ENCODE measurements around the gene IFITM5. TPM values are rescaled to one million over a fixed set of nuclear protein-coding genes. Genes with fewer than 3 reads are reported as not detected.
A peak's percentile ranks its signal among the peaks of the same experiment; 100 is the strongest.

IFITM5 gene
- total and polyA plus RNA-seq, 8 donors = 0.73 TPM; not detected in 7

- peaks cover 0 to 18% (median 8%) of the 10 kb centered on the region in 4 donors for H3K4me1 ChIP-seq
- 62 to 85% (median 80%) methylated on average over 4 to 5 of the region's 5 CpGs for WGBS, 5 donors
- H3K9me3 ChIP-seq = no peaks in the 10 kb centered on the region
- H3K36me3 ChIP-seq = no peaks in the 10 kb centered on the region
- no peak overlapping the region for H3K27ac ChIP-seq
- no peaks in the 10 kb centered on the region for H3K27me3 ChIP-seq
- TF ChIP-seq POLR2A (IDR thresholded peaks at IDR 0.05) = no peak
- no peak for TF ChIP-seq POLR2AphosphoS5 (IDR thresholded peaks at IDR 0.05)
- TF ChIP-seq CTCF (IDR thresholded peaks at IDR 0.05) = no peak
- no peak for TF ChIP-seq EP300 (IDR thresholded peaks at IDR 0.05)
- no peak for DNase-seq
- intact Hi-C loops (cut with DNase I; ENCODE audit: low total_unique reads) = no loop called here
- no peak overlapping the region for H3K4me3 ChIP-seq
Measured at GRCh38 chr11:340539-341512, 41.5 kb upstream of the IFITM5 start.

- DNase-seq = no peak
- Histone ChIP-seq H3K9me3 (no peaks in the 10 kb centered on the region), H3K27me3 (no peaks in the 10 kb centered on the region), H3K4me1 (peaks cover 0 to 24% (median 9%) of the 10 kb centered on the region in 4 donors), H3K4me3 (no peak overlapping the region), H3K36me3 (no peaks in the 10 kb centered on the region), H3K27ac (no peak overlapping the region)
- 93 to 98% (median 96%) methylated on average over 2 of the region's 2 CpGs for WGBS, 5 donors
- TF ChIP-seq POLR2A (IDR thresholded peaks at IDR 0.05) (no peak), EP300 (IDR thresholded peaks at IDR 0.05) (no peak), POLR2AphosphoS5 (IDR thresholded peaks at IDR 0.05) (no peak), CTCF (IDR thresholded peaks at IDR 0.05) (no peak)
- intact Hi-C loops (cut with DNase I; ENCODE audit: low total_unique reads) = no loop called here
Measured at GRCh38 chr11:339963-340362, 40.6 kb upstream of the IFITM5 start.

DNA sequence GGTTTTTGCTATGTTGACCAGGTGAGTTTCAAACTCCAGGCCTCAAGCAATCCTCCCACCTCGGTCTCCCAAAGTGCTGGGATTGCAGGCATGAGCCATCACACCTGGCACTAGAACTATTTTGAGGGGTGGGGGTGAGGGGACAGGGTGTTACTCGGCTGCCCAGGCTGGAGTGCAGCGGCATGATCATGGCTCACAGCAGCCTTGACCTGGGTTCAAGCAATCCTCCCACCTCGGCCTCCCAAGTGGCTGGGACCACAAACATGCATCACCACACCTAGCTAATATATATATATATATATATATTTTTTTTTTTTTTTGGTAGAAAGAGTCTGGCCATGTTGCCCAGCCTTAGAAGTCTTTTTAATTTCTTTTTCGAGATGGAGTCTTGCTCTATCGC lies 38.4 kb upstream of the IFITM5 start:
- DNase-seq = no peak
- intact Hi-C loops (cut with DNase I; ENCODE audit: low total_unique reads) = no loop called here
- no peak for TF ChIP-seq EP300 (IDR thresholded peaks at IDR 0.05)
- no peak for TF ChIP-seq POLR2A (IDR thresholded peaks at IDR 0.05)
- no peak for TF ChIP-seq CTCF (IDR thresholded peaks at IDR 0.05)
- TF ChIP-seq POLR2AphosphoS5 (IDR thresholded peaks at IDR 0.05) = no peak
- Histone ChIP-seq H3K4me3 (no peak overlapping the region), H3K4me1 (peaks cover 0 to 29% (median 9%) of the 10 kb centered on the region in 4 donors), H3K36me3 (no peaks in the 10 kb centered on the region), H3K9me3 (no peaks in the 10 kb centered on the region), H3K27me3 (no peaks in the 10 kb centered on the region), H3K27ac (no peak overlapping the region)
- WGBS, 5 donors = 86 to 95% (median 93%) methylated on average over 6 of the region's 6 CpGs

DNA sequence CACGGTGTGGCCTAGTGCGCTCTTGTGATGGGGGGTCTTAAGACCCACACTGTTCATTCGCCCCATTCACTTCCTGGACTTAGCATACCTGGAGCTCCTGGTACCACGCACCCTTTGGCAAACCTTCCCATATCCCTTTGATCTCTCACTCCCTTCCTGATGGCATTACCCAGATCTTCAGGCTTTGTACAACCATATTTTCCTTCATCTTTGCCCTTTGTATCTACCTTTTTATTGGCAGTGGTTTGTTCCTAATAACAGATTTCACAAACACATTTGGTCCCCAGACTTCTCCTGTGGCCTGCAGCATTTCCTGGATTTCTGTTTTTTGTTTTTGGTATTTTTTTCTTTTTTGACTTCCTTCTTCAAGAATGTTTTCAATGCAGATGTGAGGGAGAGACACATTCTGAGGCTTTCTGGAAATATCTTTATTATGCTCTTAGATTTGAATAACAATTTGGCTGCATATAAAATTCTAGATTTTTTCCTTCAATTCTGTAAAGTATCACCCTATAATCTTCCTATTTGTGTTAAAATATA lies 37.4 kb upstream of the IFITM5 start:
- WGBS, 5 donors = 75 to 90% (median 82%) methylated on average over 4 of the region's 4 CpGs
- peak in 1 of 2 donors; percentile 6 for DNase-seq
- TF ChIP-seq POLR2AphosphoS5 (IDR thresholded peaks at IDR 0.05) (no peak), POLR2A (IDR thresholded peaks at IDR 0.05) (no peak)
- H3K4me3 ChIP-seq = no peak overlapping the region
- no peaks in the 10 kb centered on the region for H3K36me3 ChIP-seq
- intact Hi-C loops (cut with DNase I; ENCODE audit: low total_unique reads) = no loop called here
- H3K4me1 ChIP-seq = peaks cover 0 to 29% (median 9%) of the 10 kb centered on the region in 4 donors
- peak overlapping the region in 4 of 5 donors; percentile 57 to 75 (median 66) for H3K27ac ChIP-seq
- no peaks in the 10 kb centered on the region for H3K9me3 ChIP-seq
- no peaks in the 10 kb centered on the region for H3K27me3 ChIP-seq
